ENCODE results near the gene ITSN1.
"Not testable (repeated sequence)": the region's sequence is repeated elsewhere in the genome, so short reads cannot be mapped to it uniquely, and the experiment has no call there.

The ITSN1 gene

GRCh38 chr21:33651965-33652680, 9.8 kb downstream of the ITSN1 start:
- no peak for DNase-seq

- no peak for DNase-seq
Measured at GRCh38 chr21:33654412-33654811, 12.1 kb downstream of the ITSN1 start.

DNA sequence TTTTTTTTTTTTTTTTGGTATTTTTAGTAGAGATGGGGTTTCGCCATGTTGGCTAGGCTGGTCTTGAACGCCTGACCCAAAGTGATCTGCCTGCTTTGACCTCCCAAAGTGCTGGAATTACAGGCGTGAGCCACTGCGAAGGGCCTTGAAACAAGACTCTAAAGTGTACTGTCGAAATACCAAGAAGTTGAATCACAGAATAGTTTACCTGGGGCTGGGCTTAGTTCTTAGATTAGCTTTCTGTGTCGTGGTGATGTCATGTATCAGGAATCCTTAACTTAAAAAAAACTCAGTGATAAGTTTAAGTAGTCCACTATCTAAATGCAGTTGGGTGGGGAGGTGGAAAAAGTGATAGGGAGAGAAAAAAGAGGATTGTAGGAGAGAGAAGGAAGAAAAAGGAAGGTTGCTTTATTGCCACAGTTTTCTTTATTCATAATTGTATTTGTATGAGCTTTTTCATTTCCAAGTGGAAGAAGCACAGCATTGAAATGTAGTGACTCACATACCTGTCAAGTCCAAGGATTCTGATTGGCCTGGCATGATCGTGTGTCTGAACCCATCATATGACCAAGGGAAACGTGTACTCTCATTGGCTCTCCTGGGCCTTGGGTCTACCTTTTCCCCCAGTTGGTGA, 13.4 kb downstream of the ITSN1 start:
- DNase-seq: no peak

DNA sequence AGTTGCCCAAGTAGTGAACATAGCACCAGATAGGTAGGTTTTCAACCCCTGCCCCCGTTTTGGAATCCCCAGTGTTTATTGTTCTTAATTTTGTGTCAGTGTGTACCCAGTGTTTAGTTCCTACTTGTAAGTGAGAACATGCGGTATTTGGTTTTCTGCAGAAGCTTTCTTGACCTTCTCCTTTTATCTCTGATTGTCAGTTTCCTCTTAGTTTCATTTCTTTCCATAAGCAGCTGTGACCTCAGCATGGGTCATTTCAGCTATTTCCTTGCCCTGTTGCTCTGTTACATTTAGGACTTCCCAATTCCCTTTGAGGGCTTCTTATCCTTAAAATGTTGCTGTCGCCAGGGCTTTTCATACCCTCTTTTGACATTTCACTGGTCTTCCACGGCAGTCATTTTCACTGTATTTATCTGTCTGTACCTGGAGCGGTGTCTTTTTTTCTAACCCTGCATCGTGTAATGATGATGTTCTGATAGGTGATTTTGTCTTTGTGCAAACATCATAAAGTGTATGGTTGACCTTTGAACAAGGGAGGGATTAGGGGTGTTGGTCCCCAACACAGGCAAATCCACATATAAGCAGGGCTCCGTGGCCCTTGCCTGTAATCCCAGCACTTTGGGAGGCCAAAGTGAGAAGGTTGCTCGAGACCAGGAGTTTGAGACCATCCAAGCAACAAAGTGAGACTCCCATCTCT, 15.0 kb downstream of the ITSN1 start:
- no peak for DNase-seq

GRCh38 chr21:33658919-33659567, 16.7 kb downstream of the ITSN1 start:
- no peak for DNase-seq

GRCh38 chr21:33659568-33659949, 17.3 kb downstream of the ITSN1 start:
- no peak for DNase-seq

DNA sequence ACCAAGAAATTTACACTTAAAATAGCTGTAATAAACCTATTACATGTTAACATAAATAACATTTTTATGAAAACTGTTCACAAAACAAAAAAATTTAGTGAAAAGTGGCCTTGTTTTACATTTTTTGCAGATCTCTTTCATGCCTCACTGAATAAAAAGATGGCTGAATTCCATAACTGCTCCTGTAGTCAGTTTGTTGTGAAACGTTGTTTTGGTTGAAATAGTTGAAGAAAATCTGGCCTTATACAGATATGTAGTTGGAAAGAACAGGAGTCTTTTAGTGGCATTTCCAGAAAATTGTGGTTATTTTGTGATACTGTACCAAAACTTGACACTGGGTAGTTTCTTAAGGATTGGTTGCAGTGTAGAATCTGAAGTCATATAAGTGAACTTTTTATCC, 18.1 kb downstream of the ITSN1 start:
- DNase-seq: no peak

- DNase-seq: no peak
Measured at GRCh38 chr21:33661146-33661545, 18.8 kb downstream of the ITSN1 start.

DNA sequence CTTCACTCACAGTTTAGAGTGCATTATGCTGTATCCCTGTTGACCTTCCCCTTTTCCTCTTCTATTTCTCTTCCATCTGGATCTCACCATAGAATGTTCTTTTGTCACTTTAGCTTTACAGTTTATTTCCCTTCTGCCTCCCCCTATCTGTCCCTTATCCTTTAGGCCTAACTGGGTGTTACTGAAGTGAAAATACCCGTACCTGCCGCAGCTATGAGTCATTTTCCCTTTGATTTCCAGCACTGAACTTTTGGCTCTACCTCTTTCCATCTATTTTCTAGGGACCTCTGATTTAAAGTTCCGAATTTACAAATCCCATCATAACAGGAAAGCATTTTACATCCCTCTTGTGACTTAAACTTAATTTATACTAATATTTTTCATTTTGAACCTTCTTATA, 19.7 kb downstream of the ITSN1 start:
- no peak for DNase-seq

DNA sequence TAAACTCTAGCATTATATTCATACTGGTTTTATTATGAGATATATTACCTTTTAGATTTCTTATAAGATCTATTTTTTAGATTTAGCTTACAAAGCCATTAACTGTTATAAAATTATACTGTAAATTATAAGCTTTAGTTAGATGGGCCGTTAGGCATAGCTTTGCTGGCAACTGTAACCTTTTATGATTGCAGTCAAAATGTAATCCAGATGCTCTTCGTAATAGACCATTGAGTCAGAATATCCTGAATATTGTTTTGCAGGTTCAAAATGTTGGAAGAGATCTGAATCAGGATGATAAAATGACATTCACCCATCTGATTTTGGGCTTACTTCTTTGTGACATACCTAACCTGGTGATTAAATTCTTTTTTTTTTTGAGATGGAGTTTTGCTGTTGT, 20.9 kb downstream of the ITSN1 start:
- no peak for DNase-seq

DNA sequence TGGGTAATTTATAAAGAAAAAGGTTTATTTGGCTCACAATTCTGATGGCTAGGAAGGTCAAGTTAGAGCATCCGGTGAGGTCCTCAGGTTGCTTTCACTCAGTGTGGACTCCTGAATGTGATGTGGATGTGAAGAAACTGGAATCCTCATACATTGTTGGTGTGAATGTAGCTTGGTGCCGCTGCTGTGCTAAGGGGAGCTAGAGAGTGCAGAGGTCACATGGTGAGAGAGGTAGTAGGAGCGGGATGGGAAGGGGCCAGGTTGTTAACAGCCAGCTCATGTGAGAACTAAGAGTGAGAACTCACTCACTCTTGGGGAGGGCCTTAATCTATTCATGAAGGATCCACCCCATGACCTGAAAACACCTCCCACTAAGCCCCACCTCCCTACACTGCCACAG, 21.8 kb downstream of the ITSN1 start:
- no peak for DNase-seq

DNA sequence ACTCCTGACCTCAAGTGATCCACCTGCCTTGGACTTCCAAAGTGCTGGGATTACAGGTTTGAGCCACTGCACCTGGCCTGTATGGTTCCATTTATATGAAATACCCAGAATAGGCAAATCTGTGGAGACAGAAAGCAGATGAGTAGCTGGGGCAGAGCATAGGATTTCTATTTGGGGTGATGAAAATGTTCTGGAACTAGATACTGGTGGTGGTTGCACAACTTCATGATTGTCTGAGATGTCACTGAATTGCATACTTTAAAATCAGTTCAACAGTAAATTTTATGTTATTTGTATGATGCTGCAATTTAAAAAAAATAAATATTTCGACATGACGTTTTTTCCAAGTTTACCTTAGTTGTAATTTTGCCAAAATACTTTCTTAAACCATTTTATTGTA, 23.9 kb downstream of the ITSN1 start:
- DNase-seq: no peak

GRCh38 chr21:33667636-33668035, 25.3 kb downstream of the ITSN1 start:
- no peak for DNase-seq

- no peak for DNase-seq
Measured at GRCh38 chr21:33668180-33668579, 25.9 kb downstream of the ITSN1 start.

- no peak for DNase-seq
Measured at GRCh38 chr21:33668620-33669019, 26.3 kb downstream of the ITSN1 start.

GRCh38 chr21:33670076-33670978, 28.0 kb downstream of the ITSN1 start:
- DNase-seq: no peak

- DNase-seq: no peak
Measured at GRCh38 chr21:33673473-33673872, 31.2 kb downstream of the ITSN1 start.

GRCh38 chr21:33674226-33674625, 31.9 kb downstream of the ITSN1 start:
- DNase-seq: no peak

GRCh38 chr21:33676666-33677065, 34.4 kb downstream of the ITSN1 start:
- DNase-seq: not testable (repeated sequence)

- DNase-seq: no peak
Measured at GRCh38 chr21:33677450-33677849, 35.1 kb downstream of the ITSN1 start.

GRCh38 chr21:33680870-33681269, 38.6 kb downstream of the ITSN1 start:
- no peak for DNase-seq

- DNase-seq: no peak
Measured at GRCh38 chr21:33682992-33683627, 40.8 kb downstream of the ITSN1 start.

All from NCI-H1694 treated with DMSO at 0.1 percent for 48 hours (cell line).